ENCODE data around the gene DLX4.

Gene DLX4

GRCh38 chr17:49949634-49950033, 19.4 kb upstream of the DLX4 start:
- no peak for DNase-seq

- DNase-seq, result no peak
These were observed 17.5 kb upstream of the DLX4 start for GRCh38 chr17:49951362-49952082.

GRCh38 chr17:49952209-49952911, 16.6 kb upstream of the DLX4 start:
- peak; percentile 78 for DNase-seq

- no peak for DNase-seq
These were observed 16.0 kb upstream of the DLX4 start for GRCh38 chr17:49952912-49953497.

GRCh38 chr17:49955157-49955556, 13.8 kb upstream of the DLX4 start:
- DNase-seq, result no peak

- DNase-seq, result no peak
These were observed 12.2 kb upstream of the DLX4 start for GRCh38 chr17:49956780-49957179.

- DNase-seq, result no peak
These were observed 11.6 kb upstream of the DLX4 start for GRCh38 chr17:49957350-49957749.

- no peak for DNase-seq
These were observed 10.3 kb upstream of the DLX4 start for GRCh38 chr17:49958723-49959122.

- DNase-seq, result no peak
These were observed 9.6 kb upstream of the DLX4 start for GRCh38 chr17:49959183-49959935.

GRCh38 chr17:49962599-49963308, 6.2 kb upstream of the DLX4 start:
- DNase-seq, result no peak

GRCh38 chr17:49963309-49963625, 5.7 kb upstream of the DLX4 start:
- DNase-seq, result no peak

GRCh38 chr17:49963626-49964302, 5.2 kb upstream of the DLX4 start:
- no peak for DNase-seq

- no peak for DNase-seq
These were observed 4.7 kb upstream of the DLX4 start for GRCh38 chr17:49964303-49964768.

GRCh38 chr17:49964769-49965523, 4.0 kb upstream of the DLX4 start:
- DNase-seq, result no peak

- DNase-seq, result no peak
These were observed 3.5 kb upstream of the DLX4 start for GRCh38 chr17:49965524-49965909.

GRCh38 chr17:49966767-49967166, 2.2 kb upstream of the DLX4 start:
- no peak for DNase-seq

GRCh38 chr17:49967205-49967604, 1.8 kb upstream of the DLX4 start:
- DNase-seq, result no peak

- no peak for DNase-seq
These were observed 1.2 kb upstream of the DLX4 start for GRCh38 chr17:49967621-49968404.

GRCh38 chr17:49968405-49969133, 421 bp upstream of the DLX4 start:
- peak; percentile 71 for DNase-seq

- no peak for DNase-seq
These were observed 902 bp downstream of the DLX4 start for GRCh38 chr17:49969795-49970389.

Data from activated CD4-positive, CD25-positive, alpha-beta regulatory T cell treated with anti-CD3 and anti-CD28 coated beads, Interleukin-2, amount 50 U/mL, for 72 hours (primary cell).